Natural killer cell (primary cell): ENCODE measurements around the gene SLFNL1. TPM values are rescaled to one million over a fixed set of nuclear protein-coding genes. Genes with fewer than 3 reads are reported as not detected.

Experiments used
- ATAC-seq, 3 donors: fragments of 150-1000 bp in 2 of 3; fragments of 200-7000 bp in 1 of 3; cut with Tn5 transposase; 1 replicate in 1 of 3; 2 replicates in 2 of 3; pipeline ENCODE4 v1.10.0; 2021; ENCODE audit warnings: mild to moderate bottlenecking in 2 of 3, moderate library complexity in 2 of 3
- DNase-seq, 2 donors: peaks; one replicate each; pipeline versions ENCODE4 v3.0.0 to v3.0.0-alpha.2; 2013 to 2021; ENCODE audit warnings: mixed read lengths in 1 of 2
- H3K27ac ChIP-seq: one replicate; pipeline ENCODE4 v1.5.1; 2013; ENCODE audit warnings: mild to moderate bottlenecking, low read length
- H3K27me3 ChIP-seq: one replicate; pipeline ENCODE4 v1.6.1; 2013; ENCODE audit warnings: low read length; ENCODE audit not compliant: control insufficient read depth, insufficient read depth
- H3K36me3 ChIP-seq: one replicate; pipeline ENCODE4 v1.6.1; 2013; ENCODE audit warnings: low read length; ENCODE audit not compliant: control insufficient read depth, insufficient read depth
- H3K4me1 ChIP-seq: one replicate; pipeline ENCODE4 v1.6.1; 2013; ENCODE audit warnings: low read length; ENCODE audit not compliant: control insufficient read depth, insufficient read depth
- H3K4me3 ChIP-seq: one replicate; pipeline ENCODE4 v1.5.1; 2013; ENCODE audit warnings: low read length
- H3K9me3 ChIP-seq: one replicate; pipeline ENCODE4 v1.6.1; 2013; ENCODE audit warnings: low read length; ENCODE audit not compliant: control insufficient read depth, insufficient read depth
- H3K27ac Mint-ChIP-seq, 2 donors: one replicate each; pipeline ENCODE4 v1.8.0; 2022; ENCODE audit warnings: mild to moderate bottlenecking in 2 of 2, mixed read lengths in 2 of 2, moderate library complexity in 1 of 2
- H3K27me3 Mint-ChIP-seq, 2 donors: one replicate each; pipeline ENCODE4 v1.8.0; 2022; ENCODE audit warnings: low read depth in 2 of 2, mixed read lengths in 2 of 2
- H3K36me3 Mint-ChIP-seq: one replicate; pipeline ENCODE4 v1.8.0; 2022; ENCODE audit warnings: mixed read lengths
- H3K4me1 Mint-ChIP-seq, 2 donors: one replicate each; pipeline ENCODE4 v1.8.0; 2022; ENCODE audit warnings: mixed read lengths in 2 of 2
- H3K4me3 Mint-ChIP-seq: one replicate; pipeline ENCODE4 v1.8.0; 2022; ENCODE audit warnings: mild to moderate bottlenecking, moderate library complexity, mixed read lengths
- H3K9me3 Mint-ChIP-seq, 2 donors: one replicate each; pipeline ENCODE4 v1.8.0; 2022; ENCODE audit warnings: mixed read lengths in 2 of 2
- CTCF ChIP-seq: fragments of 200-600 bp; IDR thresholded peaks from one replicate; pipeline ENCODE4 v1.8.0; 2022; ENCODE audit warnings: antibody characterized with exemption
- WGBS: methylation state at CpG from one replicate; pipeline ENCODE4 v1.1.7; 2013; ENCODE audit warnings: missing lambda C conversion rate; ENCODE audit not compliant: insufficient coverage; 5-methylcytosine and 5-hydroxymethylcytosine counted together
- intact Hi-C: fragments of 100-400 bp; cut with micrococcal nuclease; formaldehyde crosslinking; loops from one replicate; pipeline ENCODE4 v1.14.2; 2022
- total RNA-seq, 4 donors: library from RNA; stranded (reverse); fragments of 120-200 nt in 1 of 4; gene quantifications; one replicate each; pipeline versions ENCODE4 v1.2.3 to v1.2.4, GENCODE V29; 2013 to 2022

The SLFNL1 gene
- total RNA-seq, 3 donors from 2014 or later (not counting 1 experiment from before 2014, with no cell fraction given): 0.09 to 0.18 (median 0.09) TPM

GRCh38 chr1:40979241-40980067, 42.1 kb downstream of the SLFNL1 start, which contains the start of gene CTPS1:
Gene CTPS1 (plus strand): TSS chr1:40979696. CDS start chr1:40983291, 3,595 bp downstream.
- H3K9me3 Mint-ChIP-seq: no peaks in the 10 kb centered on the region
- peaks cover 13 to 25% of the 10 kb centered on the region in 2 donors for H3K4me1 Mint-ChIP-seq
- no peaks in the 10 kb centered on the region for H3K27me3 Mint-ChIP-seq
- H3K27me3 ChIP-seq: no peaks in the 10 kb centered on the region
- intact Hi-C loops: loop anchor here (1.0 kb wide), 1 partner anchor 24 kb away; no protein-coding TSS in a partner anchor
- peaks cover 7% of the 10 kb centered on the region for H3K36me3 ChIP-seq
- DNase-seq (peak; percentile 95), ATAC-seq (peak; percentile 82 to 91 (median 85))
- peaks cover 17% of the 10 kb centered on the region for H3K4me1 ChIP-seq
- peak within 1 kb of the TSS; percentile 90 for H3K4me3 ChIP-seq
- under 1% methylated on average over 96 of the region's 96 CpGs for WGBS
- no peaks in the 10 kb centered on the region for H3K36me3 Mint-ChIP-seq
- no peak for TF ChIP-seq CTCF
- no peaks in the 10 kb centered on the region for H3K9me3 ChIP-seq
- peak within 1 kb of the TSS; percentile 97 for H3K27ac ChIP-seq
- H3K4me3 Mint-ChIP-seq: peak within 1 kb of the TSS; percentile 96
- peak within 1 kb of the TSS; percentile 89 to 92 for H3K27ac Mint-ChIP-seq

GRCh38 chr1:40978886-40979240, 42.7 kb downstream of the SLFNL1 start:
- Mint-ChIP-seq H3K4me1 (peaks cover 13 to 25% of the 10 kb centered on the region in 2 donors), H3K4me3 (peak overlapping the region; percentile 88), H3K27ac (peak overlapping the region; percentile 89 to 92), H3K9me3 (no peaks in the 10 kb centered on the region), H3K27me3 (no peaks in the 10 kb centered on the region), H3K36me3 (no peaks in the 10 kb centered on the region)
- peaks cover 17% of the 10 kb centered on the region for H3K4me1 ChIP-seq
- intact Hi-C loops: no loop called here
- no peak for ATAC-seq
- H3K27ac ChIP-seq: peak overlapping the region; percentile 97
- peak in 1 of 2 donors; percentile 17 for DNase-seq
- WGBS: 38% methylated on average over 17 of the region's 17 CpGs
- H3K27me3 ChIP-seq: no peaks in the 10 kb centered on the region
- TF ChIP-seq CTCF: no peak
- peak overlapping the region; percentile 90 for H3K4me3 ChIP-seq
- no peaks in the 10 kb centered on the region for H3K9me3 ChIP-seq
- H3K36me3 ChIP-seq: peaks cover 4% of the 10 kb centered on the region

GRCh38 chr1:40977716-40978115, 43.8 kb downstream of the SLFNL1 start:
- no peak overlapping the region for H3K27ac Mint-ChIP-seq
- H3K9me3 Mint-ChIP-seq: no peaks in the 10 kb centered on the region
- H3K4me1 Mint-ChIP-seq: peaks cover 13 to 25% of the 10 kb centered on the region in 2 donors

More at GRCh38 chr1:40977716-40978115, 43.8 kb downstream of the SLFNL1 start:
- Histone ChIP-seq H3K4me3 (no peak overlapping the region), H3K27me3 (no peaks in the 10 kb centered on the region), H3K9me3 (no peaks in the 10 kb centered on the region), H3K4me1 (peaks cover 17% of the 10 kb centered on the region), H3K27ac (no peak overlapping the region), H3K36me3 (no peaks in the 10 kb centered on the region)
- no peak overlapping the region for H3K4me3 Mint-ChIP-seq
- intact Hi-C loops: no loop called here
- no peak for ATAC-seq
- no peak for DNase-seq
- no peak for TF ChIP-seq CTCF
- H3K36me3 Mint-ChIP-seq: no peaks in the 10 kb centered on the region
- H3K27me3 Mint-ChIP-seq: no peaks in the 10 kb centered on the region
- WGBS: no CpG with 5 or more reads among the region's 1 CpG
